Measurements from ENCODE around the gene SDK1.

GRCh38 chr7:3300221-3300650 lies 816 bp upstream of the SDK1 start:
- TF ChIP-seq, protein P1, sequence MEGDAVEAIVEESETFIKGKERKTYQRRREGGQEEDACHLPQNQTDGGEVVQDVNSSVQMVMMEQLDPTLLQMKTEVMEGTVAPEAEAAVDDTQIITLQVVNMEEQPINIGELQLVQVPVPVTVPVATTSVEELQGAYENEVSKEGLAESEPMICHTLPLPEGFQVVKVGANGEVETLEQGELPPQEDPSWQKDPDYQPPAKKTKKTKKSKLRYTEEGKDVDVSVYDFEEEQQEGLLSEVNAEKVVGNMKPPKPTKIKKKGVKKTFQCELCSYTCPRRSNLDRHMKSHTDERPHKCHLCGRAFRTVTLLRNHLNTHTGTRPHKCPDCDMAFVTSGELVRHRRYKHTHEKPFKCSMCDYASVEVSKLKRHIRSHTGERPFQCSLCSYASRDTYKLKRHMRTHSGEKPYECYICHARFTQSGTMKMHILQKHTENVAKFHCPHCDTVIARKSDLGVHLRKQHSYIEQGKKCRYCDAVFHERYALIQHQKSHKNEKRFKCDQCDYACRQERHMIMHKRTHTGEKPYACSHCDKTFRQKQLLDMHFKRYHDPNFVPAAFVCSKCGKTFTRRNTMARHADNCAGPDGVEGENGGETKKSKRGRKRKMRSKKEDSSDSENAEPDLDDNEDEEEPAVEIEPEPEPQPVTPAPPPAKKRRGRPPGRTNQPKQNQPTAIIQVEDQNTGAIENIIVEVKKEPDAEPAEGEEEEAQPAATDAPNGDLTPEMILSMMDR (IDR thresholded peaks at IDR 0.05 in 4 of 5, conservative IDR thresholded peaks at IDR 0.05 in 1 of 5): no peak
- no peak for TF ChIP-seq POLR2A (IDR thresholded peaks at IDR 0.05)
